Tibial nerve (tissue), 4 donors: ENCODE measurements around the gene OSBP.

Source experiments
- EP300 ChIP-seq, 2 donors: sonication (generic); formaldehyde crosslinking; IDR thresholded peaks; one replicate each; pipeline ENCODE4 v1.6.1; 2017; ENCODE audit warnings: antibody characterized with exemption in 2 of 2, mild to moderate bottlenecking in 1 of 2
- POLR2A ChIP-seq, 2 donors: fragments of 450-650 bp; IDR thresholded peaks; one replicate each; pipeline ENCODE4 v1.6.1; 2017; ENCODE audit warnings: antibody characterized with exemption in 2 of 2, mild to moderate bottlenecking in 2 of 2, moderate library complexity in 2 of 2
- TF ChIP-seq, protein P1 (sequence below), 5 experiments: fragments of 200-600 bp in 3 of 5; fragments of 450-650 bp in 2 of 5; sonication (generic) in 3 of 5; IDR thresholded peaks; one replicate each; pipeline ENCODE4 v1.5.1; 2016 to 2019; ENCODE audit warnings: antibody characterized with exemption in 5 of 5, mild to moderate bottlenecking in 3 of 5, moderate library complexity in 2 of 5

DNA sequence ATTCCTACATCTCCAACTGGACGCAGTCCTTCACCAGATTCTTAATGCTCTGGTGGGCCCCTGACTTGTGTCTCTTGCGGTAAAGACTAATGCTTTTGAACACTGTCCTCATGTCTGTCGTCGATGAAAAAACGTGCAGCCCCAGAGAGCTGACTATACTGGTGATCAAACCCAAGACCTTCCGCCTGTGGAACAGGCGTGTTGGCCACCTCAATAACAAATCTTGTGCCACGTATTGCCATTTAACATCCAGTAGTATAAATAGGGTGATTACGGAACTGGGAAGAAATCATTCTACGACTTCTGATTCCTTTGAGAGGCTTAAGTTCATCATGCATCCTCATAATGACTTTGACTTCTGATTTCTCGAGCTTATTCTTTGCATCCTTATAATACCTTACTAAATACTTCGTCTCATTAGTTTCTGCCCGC, 58.6 kb downstream of the OSBP start:
- TF ChIP-seq, protein P1, sequence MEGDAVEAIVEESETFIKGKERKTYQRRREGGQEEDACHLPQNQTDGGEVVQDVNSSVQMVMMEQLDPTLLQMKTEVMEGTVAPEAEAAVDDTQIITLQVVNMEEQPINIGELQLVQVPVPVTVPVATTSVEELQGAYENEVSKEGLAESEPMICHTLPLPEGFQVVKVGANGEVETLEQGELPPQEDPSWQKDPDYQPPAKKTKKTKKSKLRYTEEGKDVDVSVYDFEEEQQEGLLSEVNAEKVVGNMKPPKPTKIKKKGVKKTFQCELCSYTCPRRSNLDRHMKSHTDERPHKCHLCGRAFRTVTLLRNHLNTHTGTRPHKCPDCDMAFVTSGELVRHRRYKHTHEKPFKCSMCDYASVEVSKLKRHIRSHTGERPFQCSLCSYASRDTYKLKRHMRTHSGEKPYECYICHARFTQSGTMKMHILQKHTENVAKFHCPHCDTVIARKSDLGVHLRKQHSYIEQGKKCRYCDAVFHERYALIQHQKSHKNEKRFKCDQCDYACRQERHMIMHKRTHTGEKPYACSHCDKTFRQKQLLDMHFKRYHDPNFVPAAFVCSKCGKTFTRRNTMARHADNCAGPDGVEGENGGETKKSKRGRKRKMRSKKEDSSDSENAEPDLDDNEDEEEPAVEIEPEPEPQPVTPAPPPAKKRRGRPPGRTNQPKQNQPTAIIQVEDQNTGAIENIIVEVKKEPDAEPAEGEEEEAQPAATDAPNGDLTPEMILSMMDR (IDR thresholded peaks at IDR 0.05), result no peak
- TF ChIP-seq EP300 (IDR thresholded peaks at IDR 0.05), result no peak
- no peak for TF ChIP-seq POLR2A (IDR thresholded peaks at IDR 0.05)
